HepG2 (cell line): Measurements from ENCODE around the gene ERFL. TPM values are rescaled to one million over a fixed set of nuclear protein-coding genes. Genes with fewer than 3 reads are reported as not detected.

Source experiments
- BORCS8-MEF2B ChIP-seq: sonication (generic); formaldehyde crosslinking; IDR thresholded peaks from 2 replicates; pipeline ENCODE4 v1.8.0; 2022; ENCODE audit warnings: mild to moderate bottlenecking, missing genetic modification reagents
- CBX1 ChIP-seq: IDR thresholded peaks from one replicate; pipeline ENCODE4 v1.6.1; 2016; ENCODE audit warnings: antibody characterized with exemption, low read depth
- CCAR2 ChIP-seq: fragments of 200-400 bp; formaldehyde crosslinking; optimal IDR thresholded peaks from 2 replicates; pipeline ENCODE3; 2018; ENCODE audit warnings: low read depth, mild to moderate bottlenecking, low read length, moderate library complexity
- ELF3 ChIP-seq: IDR thresholded peaks from 2 replicates; pipeline ENCODE4 v1.6.1; 2016; ENCODE audit warnings: missing genetic modification reagents, missing compliant biosample characterization
- ETS1 ChIP-seq: sonication (generic); formaldehyde crosslinking; IDR thresholded peaks from 2 replicates; pipeline ENCODE4 v1.4.0; 2020; ENCODE audit warnings: missing genetic modification reagents
- ETV5 ChIP-seq: IDR thresholded peaks from 2 replicates; pipeline ENCODE4 v1.6.1; 2018; ENCODE audit warnings: missing biosample characterization, missing genetic modification reagents, inconsistent platforms, borderline replicate concordance
- GTF2F1 ChIP-seq: fragments of 150-350 bp; IDR thresholded peaks from 2 replicates; pipeline ENCODE4 v1.6.1; 2014; ENCODE audit warnings: low read length
- HDAC2 ChIP-seq: sonication (generic); formaldehyde crosslinking; IDR thresholded peaks from 2 replicates; pipeline ENCODE4 v1.4.0; 2020; ENCODE audit warnings: missing genetic modification reagents
- HES4 ChIP-seq: sonication (generic); formaldehyde crosslinking; IDR thresholded peaks from 2 replicates; pipeline ENCODE4 v1.9.0; 2021; ENCODE audit warnings: mild to moderate bottlenecking, missing genetic modification reagents, borderline replicate concordance
- HHEX ChIP-seq: IDR thresholded peaks from 2 replicates; pipeline ENCODE4 v1.6.1; 2016; ENCODE audit warnings: control low read depth
- MAX ChIP-seq: IDR thresholded peaks from 2 replicates; pipeline ENCODE4 v1.6.1; 2012; ENCODE audit warnings: inconsistent platforms
- MTERF4 ChIP-seq: sonication (generic); formaldehyde crosslinking; IDR thresholded peaks from 2 replicates; pipeline ENCODE4 v1.8.0; 2023; ENCODE audit warnings: mild to moderate bottlenecking, missing genetic modification reagents
- PTBP1 ChIP-seq: fragments of 200-400 bp; formaldehyde crosslinking; IDR thresholded peaks from 2 replicates; pipeline ENCODE4 v1.6.1; 2018; ENCODE audit warnings: low read length, low read depth; ENCODE audit not compliant: poor library complexity, severe bottlenecking
- REL ChIP-seq: sonication (generic); formaldehyde crosslinking; conservative IDR thresholded peaks from 2 replicates; pipeline ENCODE4 v1.8.0; 2022; ENCODE audit warnings: mild to moderate bottlenecking, missing genetic modification reagents, moderate library complexity
- SMC3 ChIP-seq: IDR thresholded peaks from 2 replicates; pipeline ENCODE4 v1.6.1; 2011; ENCODE audit warnings: low read length, improper control_type of control experiment
- SRF ChIP-seq: IDR thresholded peaks from 2 replicates; pipeline ENCODE4 v1.6.1; 2011; ENCODE audit warnings: mild to moderate bottlenecking, low read depth, low read length, moderate library complexity
- XRCC5 ChIP-seq: fragments of 200-400 bp; formaldehyde crosslinking; optimal IDR thresholded peaks from 2 replicates; pipeline ENCODE3; 2017; ENCODE audit warnings: mild to moderate bottlenecking, low read length
- ZNF263 ChIP-seq: sonication (generic); formaldehyde crosslinking; IDR thresholded peaks from 2 replicates; pipeline ENCODE4 v1.4.0; 2020; ENCODE audit warnings: missing genetic modification reagents
- ZNF275 ChIP-seq: sonication (generic); formaldehyde crosslinking; IDR thresholded peaks from 2 replicates; pipeline ENCODE4 v1.8.0; 2022; ENCODE audit warnings: missing genetic modification reagents, mild to moderate bottlenecking, inconsistent platforms, borderline replicate concordance
- ZNF296 ChIP-seq: sonication (generic); formaldehyde crosslinking; conservative IDR thresholded peaks from 2 replicates; pipeline ENCODE4 v1.5.0; 2020; ENCODE audit warnings: mild to moderate bottlenecking, missing genetic modification reagents
- ZNF331 ChIP-seq: sonication (generic); formaldehyde crosslinking; IDR thresholded peaks from 2 replicates; pipeline ENCODE4 v1.4.0; 2020; ENCODE audit warnings: missing genetic modification reagents
- ZNF549 ChIP-seq: sonication (generic); formaldehyde crosslinking; IDR thresholded peaks from 2 replicates; pipeline ENCODE4 v1.5.0; 2020; ENCODE audit warnings: missing genetic modification reagents
- ZNF556 ChIP-seq: sonication (generic); formaldehyde crosslinking; IDR thresholded peaks from 2 replicates; pipeline ENCODE4 v1.4.0; 2020; ENCODE audit warnings: mild to moderate bottlenecking, missing genetic modification reagents, borderline replicate concordance
- ZNF562 ChIP-seq: sonication (generic); formaldehyde crosslinking; IDR thresholded peaks from 2 replicates; pipeline ENCODE4 v1.8.0; 2022; ENCODE audit warnings: missing genetic modification reagents, borderline replicate concordance
- ZNF572 ChIP-seq: sonication (generic); formaldehyde crosslinking; IDR thresholded peaks from 2 replicates; pipeline ENCODE4 v1.5.1; 2020; ENCODE audit warnings: mild to moderate bottlenecking, missing genetic modification reagents
- ZNF7 ChIP-seq: IDR thresholded peaks from 2 replicates; pipeline ENCODE4 v1.6.1; 2016; ENCODE audit warnings: missing biosample characterization, missing genetic modification reagents
- ZNF724P ChIP-seq: sonication (generic); formaldehyde crosslinking; IDR thresholded peaks from 2 replicates; pipeline ENCODE4 v1.8.0; 2022; ENCODE audit warnings: missing genetic modification reagents, borderline replicate concordance
- ZNF788 ChIP-seq: sonication (generic); formaldehyde crosslinking; IDR thresholded peaks from 2 replicates; pipeline ENCODE4 v1.5.0; 2020; ENCODE audit warnings: mild to moderate bottlenecking, missing genetic modification reagents, borderline replicate concordance
- ZSCAN25 ChIP-seq: sonication (generic); formaldehyde crosslinking; IDR thresholded peaks from 2 replicates; pipeline ENCODE4 v1.8.0; 2022; ENCODE audit warnings: mild to moderate bottlenecking, missing genetic modification reagents
- polyA plus RNA-seq, 8 experiments: library from polyadenylated mRNA; depleted of rRNA in 3 of 8; stranded (reverse) in 7 of 8; unstranded in 1 of 8; fragments of >200 nt; fragmentation: Illumina TruSeq in 4 of 8; extraction: Trizol in 4 of 8; gene quantifications; 2 replicates each; pipeline versions ENCODE4 v1.2.1 to v1.2.3, GENCODE V29; 2011 to 2016; ENCODE audit warnings: low read depth in 4 of 8, missing spikeins in 1 of 8, mixed read lengths in 1 of 8; ENCODE audit not compliant: insufficient read depth in 1 of 8
- total RNA-seq, 5 experiments: library from RNA; depleted of rRNA; stranded (reverse); fragments of >200 nt; fragmentation: Illumina TruSeq; extraction: Trizol; gene quantifications; 2 replicates each; pipeline ENCODE4 v1.2.3, GENCODE V29; 2016; ENCODE audit warnings: low read depth in 1 of 5

Gene ERFL
- total and polyA plus RNA-seq, 2 of the 13 experiments (the other 11 are each of a cell fraction or from before 2014, with no cell fraction given): not detected

GRCh38 chr19:41957838-41958366, 29.7 kb upstream of the ERFL start (continued):
- TF ChIP-seq HDAC2 (CRISPR knock-in tag) (0 out of 2 replicates have a peak, but pooled peaks have one; percentile 29), GTF2F1 (no peak), HES4 (CRISPR knock-in tag) (peak; percentile 15; the same call in 1 of the 2 replicates), REL (CRISPR knock-in tag) (no peak), ZNF296 (CRISPR knock-in tag) (no peak), BORCS8-MEF2B (CRISPR knock-in tag) (no peak), ELF3 (peak; percentile 60), ZSCAN25 (CRISPR knock-in tag) (no peak), ZNF562 (CRISPR knock-in tag) (no peak), ZNF788 (CRISPR knock-in tag) (no peak), ZNF331 (CRISPR knock-in tag) (0 out of 2 replicates have a peak, but pooled peaks have one; percentile 29), CBX1 (no peak), XRCC5 (peak; percentile 86), SMC3 (peak; percentile 49), PTBP1 (no peak), ZNF275 (CRISPR knock-in tag) (0 out of 2 replicates have a peak, but pooled peaks have one; percentile 26), HHEX (no peak), ZNF724P (CRISPR knock-in tag) (no peak), ZNF572 (0 out of 2 replicates have a peak, but pooled peaks have one; percentile 11), ETV5 (CRISPR knock-in tag) (peak; percentile 20; the same call in 1 of the 2 replicates), MTERF4 (CRISPR knock-in tag) (no peak), ETS1 (no peak), ZNF556 (CRISPR knock-in tag) (no peak), MAX (0 out of 2 replicates have a peak, but pooled peaks have one; percentile 21), SRF (no peak), CCAR2 (no peak), ZNF263 (CRISPR knock-in tag) (peak; percentile 82), ZNF549 (CRISPR knock-in tag) (no peak), ZNF7 (CRISPR knock-in tag) (no peak)
